B cell (primary cell): ENCODE measurements around the gene TET3. TPM values are rescaled to one million over a fixed set of nuclear protein-coding genes. Genes with fewer than 3 reads are reported as not detected.

Experiments used
- ATAC-seq: fragments of 200-7000 bp; cut with Tn5 transposase; one replicate; pipeline ENCODE4 v1.10.0; 2021; ENCODE audit warnings: low read depth, mild to moderate bottlenecking, moderate number of reproducible peaks, moderate library complexity
- CTCF ChIA-PET: fragments of 350-600 bp; sonication (Branson Sonifier 250); formaldehyde crosslinking; loops from one replicate; lab custom pipeline; 2021; ENCODE audit warnings: antibody characterized with exemption, inconsistent platforms; lab: Charles Lee
- POLR2A ChIA-PET: fragments of 350-600 bp; sonication (Branson Sonifier 250); formaldehyde crosslinking; loops from one replicate; lab custom pipeline; 2021; ENCODE audit warnings: antibody characterized with exemption; lab: Charles Lee
- DNase-seq: peaks from one replicate; pipeline ENCODE4 v3.0.0; 2013
- H2AFZ ChIP-seq: 2 replicates; pipeline ENCODE4 v1.6.1; 2012; ENCODE audit warnings: mild to moderate bottlenecking, low read depth, low read length; ENCODE audit not compliant: insufficient read depth, poor library complexity, severe bottlenecking
- H3K27ac ChIP-seq, 2 donors: 1 replicate in 1 of 2; 2 replicates in 1 of 2; pipeline ENCODE4 v1.5.1; 2012 to 2013; ENCODE audit warnings: low read length in 2 of 2, mild to moderate bottlenecking in 2 of 2, moderate library complexity in 1 of 2
- H3K27me3 ChIP-seq, 4 experiments: fragments of 200-600 bp in 1 of 4; sonication (generic) in 1 of 4; replicated peaks in 1 of 4; 1 replicate in 2 of 4; 2 replicates in 2 of 4; pipeline versions ENCODE4 v1.6.1 to v1.7.0; 2013 to 2016; ENCODE audit warnings: low read length in 3 of 4, mild to moderate bottlenecking in 2 of 4, mixed read lengths in 1 of 4, moderate library complexity in 1 of 4; ENCODE audit not compliant: insufficient read depth in 4 of 4, control insufficient read depth in 3 of 4; ENCODE audit errors: control extremely low read depth in 1 of 4
- H3K36me3 ChIP-seq, 2 experiments: replicated peaks in 1 of 2; 1 replicate in 1 of 2; 2 replicates in 1 of 2; pipeline versions ENCODE4 v1.6.1 to v1.7.1; 2013; ENCODE audit warnings: low read length in 1 of 2; ENCODE audit not compliant: insufficient read depth in 2 of 2, control insufficient read depth in 1 of 2; ENCODE audit errors: control extremely low read depth in 1 of 2, extremely low read depth in 1 of 2
- H3K4me1 ChIP-seq, 2 donors: fragments of 200-600 bp in 1 of 2; sonication (generic) in 1 of 2; 1 replicate in 1 of 2; 2 replicates in 1 of 2; pipeline versions ENCODE4 v1.5.1 to v1.6.1; 2013 to 2017; ENCODE audit warnings: low read length in 2 of 2; ENCODE audit not compliant: control insufficient read depth in 2 of 2, insufficient read depth in 2 of 2
- H3K4me2 ChIP-seq: replicated peaks from 2 replicates; pipeline ENCODE3; 2012; ENCODE audit warnings: mild to moderate bottlenecking, low read depth, low read length; ENCODE audit not compliant: poor library complexity, severe bottlenecking
- H3K4me3 ChIP-seq, 5 experiments: fragments of 200-600 bp in 1 of 5; sonication (generic) in 1 of 5; 1 replicate in 3 of 5; 2 replicates in 2 of 5; pipeline versions ENCODE4 v1.5.1 to v1.7.0; 2011 to 2016; ENCODE audit warnings: low read length in 4 of 5, mild to moderate bottlenecking in 4 of 5, low read depth in 2 of 5, control low read depth in 1 of 5, moderate library complexity in 1 of 5; ENCODE audit not compliant: insufficient read depth in 1 of 5; ENCODE audit errors: control extremely low read depth in 1 of 5, extremely low read depth in 1 of 5
- H3K79me2 ChIP-seq: fragments of 200-600 bp; sonication (generic); one replicate; pipeline ENCODE4 v1.6.0; 2016; ENCODE audit warnings: low read length; ENCODE audit not compliant: control insufficient read depth, insufficient read depth
- H3K9ac ChIP-seq: fragments of 200-600 bp; sonication (generic); 2 replicates; pipeline ENCODE4 v1.6.1; 2017; ENCODE audit warnings: mild to moderate bottlenecking, low read length, moderate library complexity
- H3K9me3 ChIP-seq, 3 donors: one replicate each; pipeline versions ENCODE4 v1.6.1 to v1.7.1; 2013; ENCODE audit warnings: low read length in 2 of 3; ENCODE audit not compliant: control insufficient read depth in 2 of 3, insufficient read depth in 1 of 3; ENCODE audit errors: control extremely low read depth in 1 of 3
- H4K20me1 ChIP-seq: 2 replicates; pipeline ENCODE4 v1.6.0; 2012; ENCODE audit warnings: mild to moderate bottlenecking, low read length; ENCODE audit not compliant: insufficient read depth, control insufficient read depth, poor library complexity, severe bottlenecking
- H3K27ac Mint-ChIP-seq: one replicate; pipeline ENCODE4 v1.8.0; 2021; ENCODE audit warnings: mixed read lengths
- H3K27me3 Mint-ChIP-seq: one replicate; pipeline ENCODE4 v1.8.0; 2021; ENCODE audit warnings: mixed read lengths
- H3K4me1 Mint-ChIP-seq: one replicate; pipeline ENCODE4 v1.8.0; 2021; ENCODE audit warnings: mixed read lengths
- H3K4me3 Mint-ChIP-seq: one replicate; pipeline ENCODE4 v1.8.0; 2021; ENCODE audit warnings: mixed read lengths
- H3K9me3 Mint-ChIP-seq: one replicate; pipeline ENCODE4 v1.8.0; 2022; ENCODE audit warnings: mixed read lengths; ENCODE audit not compliant: insufficient read depth
- EZH2 ChIP-seq: IDR thresholded peaks from 2 replicates; pipeline ENCODE4 v1.6.1; 2012; ENCODE audit warnings: borderline replicate concordance, low read depth, mild to moderate bottlenecking, moderate library complexity, low read length; ENCODE audit not compliant: insufficient read depth, poor library complexity, severe bottlenecking
- WGBS: methylation state at CpG from one replicate; pipeline ENCODE4 v1.1.5; 2013; ENCODE audit warnings: missing lambda C conversion rate; ENCODE audit not compliant: insufficient coverage; 5-methylcytosine and 5-hydroxymethylcytosine counted together
- intact Hi-C: fragments of 100-400 bp; cut with micrococcal nuclease; formaldehyde crosslinking; loops from one replicate; pipeline ENCODE4 v1.10.0; 2022
- polyA plus RNA-seq: library from polyadenylated mRNA; depleted of rRNA; stranded (reverse); fragments of >200 nt; gene quantifications from 2 replicates; pipeline ENCODE4 v1.2.3, GENCODE V29; 2012
- total RNA-seq, 2 donors: library from RNA; stranded (reverse); fragments of 120-200 nt in 1 of 2; gene quantifications; 1 replicate in 1 of 2; 2 replicates in 1 of 2; pipeline versions ENCODE4 v1.2.3 to v1.2.4, GENCODE V29; 2013 to 2022
- TF ChIP-seq, protein P1 (sequence below): fragments of 200-600 bp; IDR thresholded peaks from one replicate; pipeline ENCODE4 v1.8.0; 2022; ENCODE audit warnings: antibody characterized with exemption, mild to moderate bottlenecking

The TET3 gene
- total and polyA plus RNA-seq, 2 donors (not counting 1 experiment from before 2014, with no cell fraction given), result 4.7 to 43.9 TPM

DNA sequence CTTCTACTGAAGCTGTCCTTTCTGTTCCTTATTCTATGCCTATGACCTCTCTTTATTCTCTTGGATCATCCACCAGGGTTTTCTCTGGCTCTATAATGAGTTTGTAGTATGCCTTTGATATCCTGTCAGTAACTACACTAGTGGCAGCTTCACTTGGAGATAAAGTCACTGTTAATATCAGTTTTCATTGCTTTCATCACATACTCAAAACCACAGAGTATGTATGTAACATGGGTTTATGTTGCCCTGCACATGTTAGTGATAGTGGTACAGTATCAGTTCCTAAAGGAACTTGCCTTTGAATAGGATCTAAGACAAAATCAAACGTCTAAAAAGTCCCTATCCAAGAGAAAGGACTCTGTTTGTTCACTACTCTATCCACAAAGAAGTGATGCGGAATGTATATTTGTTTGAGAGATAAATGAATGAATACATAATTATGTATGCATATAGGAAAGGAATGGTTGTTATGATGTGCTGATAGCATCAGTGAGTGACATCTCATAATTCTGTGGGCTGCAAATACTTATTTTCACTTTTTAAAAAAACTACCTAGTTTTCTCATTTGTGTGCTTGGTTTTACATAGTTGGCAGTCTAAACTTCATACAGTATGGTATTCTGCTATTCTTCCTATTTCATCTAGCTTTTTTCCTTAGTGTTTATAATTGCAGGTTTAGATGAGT lies 45.1 kb downstream of the TET3 start:
- Mint-ChIP-seq H3K4me1 (peaks cover 64% of the 10 kb centered on the region), H3K4me3 (no peak overlapping the region), H3K27me3 (no peaks in the 10 kb centered on the region), H3K9me3 (no peaks in the 10 kb centered on the region), H3K27ac (peak overlapping the region; percentile 7)
- DNase-seq (no peak), ATAC-seq (no peak)
- no peak for TF ChIP-seq EZH2
- TF ChIP-seq, protein P1, sequence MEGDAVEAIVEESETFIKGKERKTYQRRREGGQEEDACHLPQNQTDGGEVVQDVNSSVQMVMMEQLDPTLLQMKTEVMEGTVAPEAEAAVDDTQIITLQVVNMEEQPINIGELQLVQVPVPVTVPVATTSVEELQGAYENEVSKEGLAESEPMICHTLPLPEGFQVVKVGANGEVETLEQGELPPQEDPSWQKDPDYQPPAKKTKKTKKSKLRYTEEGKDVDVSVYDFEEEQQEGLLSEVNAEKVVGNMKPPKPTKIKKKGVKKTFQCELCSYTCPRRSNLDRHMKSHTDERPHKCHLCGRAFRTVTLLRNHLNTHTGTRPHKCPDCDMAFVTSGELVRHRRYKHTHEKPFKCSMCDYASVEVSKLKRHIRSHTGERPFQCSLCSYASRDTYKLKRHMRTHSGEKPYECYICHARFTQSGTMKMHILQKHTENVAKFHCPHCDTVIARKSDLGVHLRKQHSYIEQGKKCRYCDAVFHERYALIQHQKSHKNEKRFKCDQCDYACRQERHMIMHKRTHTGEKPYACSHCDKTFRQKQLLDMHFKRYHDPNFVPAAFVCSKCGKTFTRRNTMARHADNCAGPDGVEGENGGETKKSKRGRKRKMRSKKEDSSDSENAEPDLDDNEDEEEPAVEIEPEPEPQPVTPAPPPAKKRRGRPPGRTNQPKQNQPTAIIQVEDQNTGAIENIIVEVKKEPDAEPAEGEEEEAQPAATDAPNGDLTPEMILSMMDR, result no peak
- Histone ChIP-seq H2AFZ (no peak overlapping the region), H3K27ac (no peak overlapping the region), H3K27me3 (no peaks in the 10 kb centered on the region), H3K9me3 (peaks cover 0 to 4% (median 0%) of the 10 kb centered on the region in 3 donors), H4K20me1 (peaks cover 47% of the 10 kb centered on the region), H3K4me2 (no peak overlapping the region), H3K4me3 (no peak overlapping the region), H3K4me1 (peaks cover 44 to 60% of the 10 kb centered on the region in 2 donors), H3K9ac (no peak overlapping the region), H3K79me2 (peaks cover 100% of the 10 kb centered on the region), H3K36me3 (no peaks in the 10 kb centered on the region)
- intact Hi-C loops, result no loop called here
- CTCF ChIA-PET, result interaction anchor here (0.6 to 1.5 kb wide), 2 partner anchors 11 to 168 kb away, joined by 3 read pairs; no protein-coding TSS in a partner anchor
- POLR2A ChIA-PET, result no interaction called here
- no CpG with 5 or more reads among the region's 2 CpGs for WGBS

DNA sequence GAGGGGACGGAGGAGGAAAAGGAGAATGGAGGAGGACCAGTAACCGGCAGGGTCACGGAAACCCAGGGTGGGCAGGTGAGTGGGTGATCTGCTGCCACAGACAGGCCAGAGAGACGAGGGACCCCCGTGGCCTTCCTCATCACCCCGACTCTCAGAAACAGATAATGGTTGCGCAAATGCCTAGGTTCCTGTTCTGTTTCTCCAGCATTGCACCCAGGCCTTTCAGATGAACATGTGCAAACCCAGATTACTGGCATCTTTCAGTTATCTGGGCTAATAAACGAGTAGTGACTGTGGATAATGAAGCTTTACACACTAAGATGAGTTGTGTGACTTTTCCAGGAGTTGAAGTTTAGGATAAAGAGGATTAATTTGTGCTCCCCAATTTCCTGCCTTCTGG lies 46.5 kb downstream of the TET3 start:
- peak overlapping the region; percentile 90 for H3K27ac Mint-ChIP-seq
- WGBS, result 47% methylated on average over 4 of the region's 8 CpGs
- Histone ChIP-seq H2AFZ (no peak overlapping the region), H3K36me3 (no peaks in the 10 kb centered on the region), H3K27ac (peak overlapping the region; percentile 50 to 70), H3K4me2 (peak overlapping the region; percentile 75), H3K27me3 (no peaks in the 10 kb centered on the region), H3K9me3 (peaks cover 0 to 4% (median 0%) of the 10 kb centered on the region in 3 donors), H3K79me2 (peaks cover 97% of the 10 kb centered on the region), H3K4me3 (no peak overlapping the region), H4K20me1 (peaks cover 42% of the 10 kb centered on the region), H3K9ac (no peak overlapping the region), H3K4me1 (peaks cover 42 to 55% of the 10 kb centered on the region in 2 donors)
- ChIA-PET CTCF (interaction anchor here (1.1 to 1.5 kb wide), 2 partner anchors 10 to 102 kb away, joined by 3 read pairs; no protein-coding TSS in a partner anchor), POLR2A (no interaction called here)
- no peak for ATAC-seq
- H3K4me3 Mint-ChIP-seq, result peak overlapping the region; percentile 16
- peaks cover 61% of the 10 kb centered on the region for H3K4me1 Mint-ChIP-seq
- TF ChIP-seq, protein P1, result no peak
- no peaks in the 10 kb centered on the region for H3K9me3 Mint-ChIP-seq
- H3K27me3 Mint-ChIP-seq, result no peaks in the 10 kb centered on the region
- no peak for DNase-seq
- intact Hi-C loops, result no loop called here
